ENCODE results near the gene MYH4.

DNA sequence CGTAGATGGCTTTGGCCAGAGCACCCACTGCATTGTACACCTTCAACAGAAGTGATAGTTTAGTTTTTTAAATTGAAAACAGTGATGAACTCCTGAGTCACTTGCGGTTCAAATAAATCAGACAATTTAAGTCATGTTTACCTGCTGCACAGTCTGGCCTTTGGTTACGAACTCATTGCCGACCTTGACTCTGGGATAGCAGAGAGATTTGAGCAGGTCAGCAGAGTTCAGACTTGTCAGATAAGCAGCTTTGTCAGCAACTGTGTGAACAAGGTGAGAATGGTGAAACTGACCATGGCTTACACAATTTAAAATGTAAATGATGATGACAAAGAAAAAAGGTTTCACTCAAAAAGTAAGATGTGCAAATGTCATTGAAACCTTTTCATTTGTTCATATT is 9.3 kb downstream of the MYH4 start:
- TF ChIP-seq ZNF747 (CRISPR knock-in tag; IDR thresholded peaks at IDR 0.05; ENCODE audit: borderline replicate concordance) (no peak), RAD21 (CRISPR knock-in tag; IDR thresholded peaks at IDR 0.05) (no peak), POLR2A (IDR thresholded peaks at IDR 0.05; ENCODE audit: insufficient read depth in 1 of 2, low read depth in 2 of 2, low read length in 2 of 2) (no peak), JUN (CRISPR knock-in tag; IDR thresholded peaks at IDR 0.05) (no peak), CREB1 (IDR thresholded peaks at IDR 0.05) (no peak), CREB1 (CRISPR knock-in tag; IDR thresholded peaks at IDR 0.05) (no peak), ADNP (CRISPR knock-in tag; IDR thresholded peaks at IDR 0.05) (no peak), ZSCAN31 (CRISPR knock-in tag; IDR thresholded peaks at IDR 0.05; ENCODE audit: low read depth) (no peak), KAT2B (IDR thresholded peaks at IDR 0.05; ENCODE audit: borderline replicate concordance, low read depth, low read length) (no peak)
- TF ChIP-seq, protein P1, sequence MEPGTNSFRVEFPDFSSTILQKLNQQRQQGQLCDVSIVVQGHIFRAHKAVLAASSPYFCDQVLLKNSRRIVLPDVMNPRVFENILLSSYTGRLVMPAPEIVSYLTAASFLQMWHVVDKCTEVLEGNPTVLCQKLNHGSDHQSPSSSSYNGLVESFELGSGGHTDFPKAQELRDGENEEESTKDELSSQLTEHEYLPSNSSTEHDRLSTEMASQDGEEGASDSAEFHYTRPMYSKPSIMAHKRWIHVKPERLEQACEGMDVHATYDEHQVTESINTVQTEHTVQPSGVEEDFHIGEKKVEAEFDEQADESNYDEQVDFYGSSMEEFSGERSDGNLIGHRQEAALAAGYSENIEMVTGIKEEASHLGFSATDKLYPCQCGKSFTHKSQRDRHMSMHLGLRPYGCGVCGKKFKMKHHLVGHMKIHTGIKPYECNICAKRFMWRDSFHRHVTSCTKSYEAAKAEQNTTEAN (CRISPR knock-in tag; conservative IDR thresholded peaks at IDR 0.05) = no peak
- TF ChIP-seq, protein P2, sequence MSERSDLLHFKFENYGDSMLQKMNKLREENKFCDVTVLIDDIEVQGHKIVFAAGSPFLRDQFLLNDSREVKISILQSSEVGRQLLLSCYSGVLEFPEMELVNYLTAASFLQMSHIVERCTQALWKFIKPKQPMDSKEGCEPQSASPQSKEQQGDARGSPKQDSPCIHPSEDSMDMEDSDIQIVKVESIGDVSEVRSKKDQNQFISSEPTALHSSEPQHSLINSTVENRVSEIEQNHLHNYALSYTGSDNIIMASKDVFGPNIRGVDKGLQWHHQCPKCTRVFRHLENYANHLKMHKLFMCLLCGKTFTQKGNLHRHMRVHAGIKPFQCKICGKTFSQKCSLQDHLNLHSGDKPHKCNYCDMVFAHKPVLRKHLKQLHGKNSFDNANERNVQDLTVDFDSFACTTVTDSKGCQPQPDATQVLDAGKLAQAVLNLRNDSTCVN (CRISPR knock-in tag; IDR thresholded peaks at IDR 0.05; ENCODE audit: borderline replicate concordance) = no peak
- TF ChIP-seq, protein P3, sequence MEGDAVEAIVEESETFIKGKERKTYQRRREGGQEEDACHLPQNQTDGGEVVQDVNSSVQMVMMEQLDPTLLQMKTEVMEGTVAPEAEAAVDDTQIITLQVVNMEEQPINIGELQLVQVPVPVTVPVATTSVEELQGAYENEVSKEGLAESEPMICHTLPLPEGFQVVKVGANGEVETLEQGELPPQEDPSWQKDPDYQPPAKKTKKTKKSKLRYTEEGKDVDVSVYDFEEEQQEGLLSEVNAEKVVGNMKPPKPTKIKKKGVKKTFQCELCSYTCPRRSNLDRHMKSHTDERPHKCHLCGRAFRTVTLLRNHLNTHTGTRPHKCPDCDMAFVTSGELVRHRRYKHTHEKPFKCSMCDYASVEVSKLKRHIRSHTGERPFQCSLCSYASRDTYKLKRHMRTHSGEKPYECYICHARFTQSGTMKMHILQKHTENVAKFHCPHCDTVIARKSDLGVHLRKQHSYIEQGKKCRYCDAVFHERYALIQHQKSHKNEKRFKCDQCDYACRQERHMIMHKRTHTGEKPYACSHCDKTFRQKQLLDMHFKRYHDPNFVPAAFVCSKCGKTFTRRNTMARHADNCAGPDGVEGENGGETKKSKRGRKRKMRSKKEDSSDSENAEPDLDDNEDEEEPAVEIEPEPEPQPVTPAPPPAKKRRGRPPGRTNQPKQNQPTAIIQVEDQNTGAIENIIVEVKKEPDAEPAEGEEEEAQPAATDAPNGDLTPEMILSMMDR (CRISPR knock-in tag; IDR thresholded peaks at IDR 0.05) = no peak
- TF ChIP-seq, protein P4, sequence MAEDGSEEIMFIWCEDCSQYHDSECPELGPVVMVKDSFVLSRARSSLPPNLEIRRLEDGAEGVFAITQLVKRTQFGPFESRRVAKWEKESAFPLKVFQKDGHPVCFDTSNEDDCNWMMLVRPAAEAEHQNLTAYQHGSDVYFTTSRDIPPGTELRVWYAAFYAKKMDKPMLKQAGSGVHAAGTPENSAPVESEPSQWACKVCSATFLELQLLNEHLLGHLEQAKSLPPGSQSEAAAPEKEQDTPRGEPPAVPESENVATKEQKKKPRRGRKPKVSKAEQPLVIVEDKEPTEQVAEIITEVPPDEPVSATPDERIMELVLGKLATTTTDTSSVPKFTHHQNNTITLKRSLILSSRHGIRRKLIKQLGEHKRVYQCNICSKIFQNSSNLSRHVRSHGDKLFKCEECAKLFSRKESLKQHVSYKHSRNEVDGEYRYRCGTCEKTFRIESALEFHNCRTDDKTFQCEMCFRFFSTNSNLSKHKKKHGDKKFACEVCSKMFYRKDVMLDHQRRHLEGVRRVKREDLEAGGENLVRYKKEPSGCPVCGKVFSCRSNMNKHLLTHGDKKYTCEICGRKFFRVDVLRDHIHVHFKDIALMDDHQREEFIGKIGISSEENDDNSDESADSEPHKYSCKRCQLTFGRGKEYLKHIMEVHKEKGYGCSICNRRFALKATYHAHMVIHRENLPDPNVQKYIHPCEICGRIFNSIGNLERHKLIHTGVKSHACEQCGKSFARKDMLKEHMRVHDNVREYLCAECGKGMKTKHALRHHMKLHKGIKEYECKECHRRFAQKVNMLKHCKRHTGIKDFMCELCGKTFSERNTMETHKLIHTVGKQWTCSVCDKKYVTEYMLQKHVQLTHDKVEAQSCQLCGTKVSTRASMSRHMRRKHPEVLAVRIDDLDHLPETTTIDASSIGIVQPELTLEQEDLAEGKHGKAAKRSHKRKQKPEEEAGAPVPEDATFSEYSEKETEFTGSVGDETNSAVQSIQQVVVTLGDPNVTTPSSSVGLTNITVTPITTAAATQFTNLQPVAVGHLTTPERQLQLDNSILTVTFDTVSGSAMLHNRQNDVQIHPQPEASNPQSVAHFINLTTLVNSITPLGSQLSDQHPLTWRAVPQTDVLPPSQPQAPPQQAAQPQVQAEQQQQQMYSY (CRISPR knock-in tag; IDR thresholded peaks at IDR 0.05) = no peak
